Transverse colon (tissue), 4 donors: ENCODE results near the gene KRT27. TPM values are rescaled to one million over a fixed set of nuclear protein-coding genes. Genes with fewer than 3 reads are reported as not detected.

Experiments used
- DNase-seq: peaks from one replicate; pipeline ENCODE4 v3.0.0-alpha.2; 2019
- H3K27ac ChIP-seq, 4 donors: fragments of 200-600 bp; sonication (generic); 2 replicates each; pipeline ENCODE4 v1.5.1; 2016 to 2018; ENCODE audit warnings: inconsistent platforms in 4 of 4
- H3K27me3 ChIP-seq: fragments of 200-600 bp; sonication (generic); 2 replicates; pipeline ENCODE4 v1.5.1; 2017; ENCODE audit warnings: inconsistent platforms
- H3K36me3 ChIP-seq, 4 donors: fragments of 200-600 bp; sonication (generic); 2 replicates each; pipeline ENCODE4 v1.5.1; 2017 to 2019; ENCODE audit warnings: inconsistent platforms in 4 of 4
- H3K4me1 ChIP-seq, 4 donors: fragments of 200-600 bp; sonication (generic); 2 replicates each; pipeline ENCODE4 v1.5.1; 2017 to 2020; ENCODE audit warnings: inconsistent platforms in 4 of 4
- H3K4me3 ChIP-seq, 4 donors: fragments of 200-600 bp; sonication (generic); 1 replicate in 1 of 4; 2 replicates in 3 of 4; pipeline versions ENCODE4 v1.5.1 to v1.6.1; 2017 to 2019; ENCODE audit warnings: inconsistent platforms in 4 of 4
- H3K9me3 ChIP-seq, 2 donors: fragments of 200-600 bp; sonication (generic); 2 replicates each; pipeline ENCODE4 v1.5.1; 2017 to 2019; ENCODE audit warnings: inconsistent platforms in 2 of 2
- CTCF ChIP-seq, 5 experiments: fragments of 200-600 bp in 3 of 5; fragments of 450-650 bp in 2 of 5; sonication (generic) in 3 of 5; IDR thresholded peaks; 1 replicate in 2 of 5; 2 replicates in 3 of 5; pipeline ENCODE4 v1.5.1; 2016 to 2017; ENCODE audit warnings: antibody characterized with exemption in 5 of 5, inconsistent platforms in 3 of 5, mild to moderate bottlenecking in 2 of 5, moderate library complexity in 1 of 5
- EP300 ChIP-seq: sonication (generic); formaldehyde crosslinking; IDR thresholded peaks from one replicate; pipeline ENCODE4 v1.6.1; 2017; ENCODE audit warnings: antibody characterized with exemption, low read depth
- POLR2A ChIP-seq: fragments of 450-650 bp; IDR thresholded peaks from one replicate; pipeline ENCODE4 v1.6.1; 2016; ENCODE audit warnings: antibody characterized with exemption, mild to moderate bottlenecking, moderate library complexity
- POLR2AphosphoS5 ChIP-seq, 3 donors: sonication (generic); formaldehyde crosslinking; IDR thresholded peaks; one replicate each; pipeline ENCODE4 v1.6.1; 2016; ENCODE audit warnings: antibody characterized with exemption in 3 of 3
- WGBS, 2 donors: methylation state at CpG; one replicate each; pipeline ENCODE4 v1.1.5; 2018; ENCODE audit warnings: low coverage in 1 of 2; 5-methylcytosine and 5-hydroxymethylcytosine counted together
- in situ Hi-C, 4 donors: fragments of 200-750 bp; cut with MboI; loops; one replicate each; pipeline versions ENCODE4 v1.15.0 to v1.15.1; 2017; ENCODE audit warnings: low sequenced_read_pairs in 3 of 4, low pct_ligation_motif_present in 1 of 4, low pct_unique_long_range_greater_than_20kb in 1 of 4
- intact Hi-C: fragments of 100-400 bp; cut with DNase I; formaldehyde crosslinking; loops from one replicate; pipeline ENCODE4 v1.15.1; 2023; ENCODE audit warnings: low total_unique reads
- total RNA-seq, 4 donors: library from RNA; depleted of rRNA; stranded (reverse); fragments of >200 nt; gene quantifications; one replicate each; pipeline ENCODE4 v1.1.0, GENCODE V29; 2016

The KRT27 gene
- total RNA-seq: 1 to 10 TPM in 1 of 4 donors, not detected in 3; 1.1 TPM

- no peaks in the 10 kb centered on the region for H3K36me3 ChIP-seq
- H3K27me3 ChIP-seq: peaks cover 54% of the 10 kb centered on the region
- no peaks in the 10 kb centered on the region for H3K9me3 ChIP-seq
- intact Hi-C loops (no loop called here), in situ Hi-C loops (loop anchor here in 2 of 4 donors (25.0 kb wide), 1 partner anchor 170 kb away; no protein-coding TSS in a partner anchor)
- H3K27ac ChIP-seq: no peak within 1 kb of the TSS
- peaks cover 0 to 3% (median 0%) of the 10 kb centered on the region in 4 donors for H3K4me1 ChIP-seq
- no peak for DNase-seq
- TF ChIP-seq EP300 (no peak), POLR2A (no peak), POLR2AphosphoS5 (IDR thresholded peaks at IDR 0.05) (no peak), CTCF (IDR thresholded peaks at IDR 0.05) (no peak)
- no peak within 1 kb of the TSS for H3K4me3 ChIP-seq
- 91 to 92% methylated on average over 4 of the region's 4 CpGs for WGBS, 2 donors
These were observed at the start of gene KRT27 for GRCh38 chr17:40782450-40782849. Gene KRT27 (minus strand): TSS chr17:40782550. CDS start chr17:40782493, 57 bp downstream.

- in situ Hi-C loops: no loop called here
- Histone ChIP-seq H3K9me3 (no peaks in the 10 kb centered on the region), H3K27ac (no peak overlapping the region), H3K36me3 (no peaks in the 10 kb centered on the region), H3K27me3 (no peaks in the 10 kb centered on the region), H3K4me3 (no peak overlapping the region), H3K4me1 (no peaks in the 10 kb centered on the region)
- no peak for DNase-seq
- TF ChIP-seq CTCF (IDR thresholded peaks at IDR 0.05): no peak
- no peak for TF ChIP-seq POLR2AphosphoS5 (IDR thresholded peaks at IDR 0.05)
- no peak for TF ChIP-seq EP300
- no peak for TF ChIP-seq POLR2A
- intact Hi-C loops: no loop called here
- 90% methylated on average over 2 of the region's 2 CpGs for WGBS, 2 donors
These were observed 47.9 kb upstream of the KRT27 start for GRCh38 chr17:40830085-40830776.

- Histone ChIP-seq H3K27ac (no peak overlapping the region), H3K4me1 (no peaks in the 10 kb centered on the region), H3K9me3 (no peaks in the 10 kb centered on the region), H3K4me3 (no peak overlapping the region), H3K27me3 (no peaks in the 10 kb centered on the region), H3K36me3 (no peaks in the 10 kb centered on the region)
- in situ Hi-C loops (no loop called here), intact Hi-C loops (no loop called here)
- 92 to 96% methylated on average over 4 of the region's 4 CpGs for WGBS, 2 donors
- no peak for DNase-seq
- TF ChIP-seq POLR2AphosphoS5 (IDR thresholded peaks at IDR 0.05): no peak
- no peak for TF ChIP-seq EP300
- TF ChIP-seq CTCF (IDR thresholded peaks at IDR 0.05): no peak
- no peak for TF ChIP-seq POLR2A
These were observed 46.2 kb upstream of the KRT27 start for GRCh38 chr17:40828454-40829044.

- Histone ChIP-seq H3K27ac (no peak overlapping the region), H3K4me1 (no peaks in the 10 kb centered on the region), H3K27me3 (no peaks in the 10 kb centered on the region), H3K36me3 (no peaks in the 10 kb centered on the region), H3K4me3 (no peak overlapping the region), H3K9me3 (no peaks in the 10 kb centered on the region)
- no peak for TF ChIP-seq POLR2A
- no peak for TF ChIP-seq POLR2AphosphoS5 (IDR thresholded peaks at IDR 0.05)
- no peak for TF ChIP-seq CTCF (IDR thresholded peaks at IDR 0.05)
- TF ChIP-seq EP300: no peak
- in situ Hi-C loops: no loop called here
- 58 to 82% methylated on average over 5 to 7 of the region's 7 CpGs for WGBS, 2 donors
- no peak for DNase-seq
- intact Hi-C loops: no loop called here
These were observed 45.5 kb upstream of the KRT27 start for GRCh38 chr17:40827746-40828453.
